GM12874 (cell line): ENCODE results near the gene FAM193A.

ENCODE experiments used
- CTCF ChIP-seq: IDR thresholded peaks from 2 replicates; pipeline ENCODE4 v1.5.1; 2011; ENCODE audit warnings: low read depth, mild to moderate bottlenecking, control low read depth, low read length, moderate library complexity; ENCODE audit not compliant: insufficient read depth

The FAM193A gene

GRCh38 chr4:2510351-2511259, 25.8 kb upstream of the FAM193A start:
- TF ChIP-seq CTCF: no peak

GRCh38 chr4:2511645-2512131, 24.8 kb upstream of the FAM193A start:
- TF ChIP-seq CTCF: no peak

- no peak for TF ChIP-seq CTCF
Measured at GRCh38 chr4:2512396-2513135, 23.9 kb upstream of the FAM193A start.

- TF ChIP-seq CTCF: no peak
Measured at GRCh38 chr4:2515830-2516550, 20.5 kb upstream of the FAM193A start.

- TF ChIP-seq CTCF: no peak
Measured at GRCh38 chr4:2516635-2517034, 19.8 kb upstream of the FAM193A start.

GRCh38 chr4:2526559-2526958, 9.9 kb upstream of the FAM193A start:
- peak; percentile 2; the same call in 1 of the 2 replicates for TF ChIP-seq CTCF
